Liver (tissue), 9 donors: Measurements from ENCODE around the gene HOMER3. TPM values are rescaled to one million over a fixed set of nuclear protein-coding genes. Genes with fewer than 3 reads are reported as not detected.
A peak's percentile ranks its signal among the peaks of the same experiment; 100 is the strongest.

Experiments
- DNase-seq: peaks from one replicate; pipeline ENCODE4 v3.0.0-alpha.2; 2017; ENCODE audit warnings: low spot score
- H3K27ac ChIP-seq, 2 donors: one replicate each; pipeline ENCODE4 v1.7.0; 2013; ENCODE audit warnings: inconsistent platforms in 2 of 2, low read length in 2 of 2, control low read depth in 1 of 2, low read depth in 1 of 2, mild to moderate bottlenecking in 1 of 2
- H3K27me3 ChIP-seq, 4 donors: one replicate each; pipeline versions ENCODE4 v1.6.1 to v1.7.0; 2013; ENCODE audit warnings: low read length in 3 of 4, inconsistent platforms in 1 of 4, mild to moderate bottlenecking in 1 of 4, moderate library complexity in 1 of 4; ENCODE audit not compliant: control insufficient read depth in 4 of 4, insufficient read depth in 4 of 4
- H3K36me3 ChIP-seq, 4 donors: one replicate each; pipeline versions ENCODE4 v1.6.1 to v1.7.0; 2013; ENCODE audit warnings: low read length in 3 of 4, mild to moderate bottlenecking in 3 of 4, low read depth in 1 of 4, moderate library complexity in 1 of 4; ENCODE audit not compliant: control insufficient read depth in 4 of 4, insufficient read depth in 3 of 4
- H3K4me1 ChIP-seq, 4 donors: one replicate each; pipeline versions ENCODE4 v1.6.1 to v1.7.0; 2013; ENCODE audit warnings: low read length in 3 of 4, mild to moderate bottlenecking in 3 of 4, moderate library complexity in 1 of 4; ENCODE audit not compliant: control insufficient read depth in 4 of 4, insufficient read depth in 4 of 4
- H3K4me3 ChIP-seq, 3 donors: one replicate each; pipeline versions ENCODE4 v1.6.1 to v1.7.0; 2013; ENCODE audit warnings: low read length in 3 of 3, control low read depth in 1 of 3, low read depth in 1 of 3, mild to moderate bottlenecking in 1 of 3
- H3K9ac ChIP-seq, 2 donors: one replicate each; pipeline ENCODE4 v1.7.0; 2013; ENCODE audit warnings: low read length in 2 of 2, mild to moderate bottlenecking in 2 of 2, moderate library complexity in 2 of 2, control low read depth in 1 of 2, low read depth in 1 of 2
- H3K9me3 ChIP-seq, 4 donors: one replicate each; pipeline versions ENCODE4 v1.6.1 to v1.7.0; 2013; ENCODE audit warnings: low read length in 3 of 4; ENCODE audit not compliant: control insufficient read depth in 4 of 4
- EGR1 ChIP-seq, 2 donors: IDR thresholded peaks; 2 replicates each; pipeline ENCODE4 v1.6.1; 2016 to 2018; ENCODE audit warnings: antibody characterized with exemption in 2 of 2, low read depth in 2 of 2
- GABPA ChIP-seq, 2 donors: IDR thresholded peaks in 1 of 2; conservative IDR thresholded peaks in 1 of 2; 2 replicates each; pipeline ENCODE4 v1.6.1; 2016; ENCODE audit warnings: antibody characterized with exemption in 2 of 2, mild to moderate bottlenecking in 1 of 2, moderate library complexity in 1 of 2
- HNF4A ChIP-seq, 2 donors: conservative IDR thresholded peaks; 2 replicates each; pipeline ENCODE4 v1.6.1; 2016; ENCODE audit warnings: antibody characterized with exemption in 2 of 2, mild to moderate bottlenecking in 2 of 2
- HNF4G ChIP-seq: IDR thresholded peaks from 2 replicates; pipeline ENCODE4 v1.6.1; 2016; ENCODE audit warnings: antibody characterized with exemption
- JUND ChIP-seq, 2 donors: IDR thresholded peaks; 2 replicates each; pipeline ENCODE4 v1.6.1; 2016; ENCODE audit warnings: antibody characterized with exemption in 2 of 2
- RAD21 ChIP-seq, 2 donors: IDR thresholded peaks; 2 replicates each; pipeline ENCODE4 v1.6.1; 2016; ENCODE audit warnings: antibody characterized with exemption in 2 of 2, mild to moderate bottlenecking in 2 of 2
- RXRA ChIP-seq, 2 donors: IDR thresholded peaks; 2 replicates each; pipeline ENCODE4 v1.6.1; 2017 to 2018; ENCODE audit warnings: antibody characterized with exemption in 2 of 2, mild to moderate bottlenecking in 1 of 2
- SP1 ChIP-seq: IDR thresholded peaks from 2 replicates; pipeline ENCODE4 v1.6.1; 2018; ENCODE audit warnings: antibody characterized with exemption, mild to moderate bottlenecking
- TAF1 ChIP-seq: conservative IDR thresholded peaks from 2 replicates; pipeline ENCODE4 v1.6.1; 2016; ENCODE audit warnings: antibody characterized with exemption, mild to moderate bottlenecking
- YY1 ChIP-seq: IDR thresholded peaks from 2 replicates; pipeline ENCODE4 v1.6.1; 2016; ENCODE audit warnings: antibody characterized with exemption, mild to moderate bottlenecking
- WGBS: extraction: QIAGEN DNeasy Blood & Tissue Kit; methylation state at CpG from one replicate; pipeline ENCODE4 v1.1.7; 2013; 5-methylcytosine and 5-hydroxymethylcytosine counted together
- polyA plus RNA-seq, 2 donors: library from polyadenylated mRNA; stranded (reverse) in 1 of 2; unstranded in 1 of 2; fragments of 200-250 nt in 1 of 2; fragments of >200 nt in 1 of 2; fragmentation: Nextera tagmentation in 1 of 2; extraction: Ambion mirVana in 1 of 2; gene quantifications; one replicate each; pipeline versions ENCODE4 v1.2.1 to v1.2.3, GENCODE V29; 2013 to 2015
- total RNA-seq, 2 donors: library from RNA; depleted of rRNA; stranded (reverse); fragments of >200 nt; gene quantifications; one replicate each; pipeline ENCODE4 v1.2.3, GENCODE V29; 2014
- TF ChIP-seq, protein P1 (sequence below): IDR thresholded peaks from 2 replicates; pipeline ENCODE4 v1.6.1; 2016; ENCODE audit warnings: antibody characterized with exemption
- TF ChIP-seq, protein P2 (sequence below): fragments of 150-350 bp; IDR thresholded peaks from 2 replicates; pipeline ENCODE4 v1.5.1; 2017; ENCODE audit warnings: improper control_type of control experiment, low read depth, low read length; ENCODE audit not compliant: missing input control
- TF ChIP-seq, protein P3 (sequence below): IDR thresholded peaks from 2 replicates; pipeline ENCODE4 v1.6.1; 2016; ENCODE audit warnings: antibody characterized with exemption
- TF ChIP-seq, protein P4 (sequence below): IDR thresholded peaks from 2 replicates; pipeline ENCODE4 v1.6.1; 2016; ENCODE audit warnings: antibody characterized with exemption
- donor health status: healthy.
- donor health status: healthy.
- donor health status: healthy.
- donor health status: healthy.
- donor health status: healthy.

HOMER3 gene
- total and polyA plus RNA-seq, 4 donors, result 0.18 to 5.4 (median 3.5) TPM

DNA sequence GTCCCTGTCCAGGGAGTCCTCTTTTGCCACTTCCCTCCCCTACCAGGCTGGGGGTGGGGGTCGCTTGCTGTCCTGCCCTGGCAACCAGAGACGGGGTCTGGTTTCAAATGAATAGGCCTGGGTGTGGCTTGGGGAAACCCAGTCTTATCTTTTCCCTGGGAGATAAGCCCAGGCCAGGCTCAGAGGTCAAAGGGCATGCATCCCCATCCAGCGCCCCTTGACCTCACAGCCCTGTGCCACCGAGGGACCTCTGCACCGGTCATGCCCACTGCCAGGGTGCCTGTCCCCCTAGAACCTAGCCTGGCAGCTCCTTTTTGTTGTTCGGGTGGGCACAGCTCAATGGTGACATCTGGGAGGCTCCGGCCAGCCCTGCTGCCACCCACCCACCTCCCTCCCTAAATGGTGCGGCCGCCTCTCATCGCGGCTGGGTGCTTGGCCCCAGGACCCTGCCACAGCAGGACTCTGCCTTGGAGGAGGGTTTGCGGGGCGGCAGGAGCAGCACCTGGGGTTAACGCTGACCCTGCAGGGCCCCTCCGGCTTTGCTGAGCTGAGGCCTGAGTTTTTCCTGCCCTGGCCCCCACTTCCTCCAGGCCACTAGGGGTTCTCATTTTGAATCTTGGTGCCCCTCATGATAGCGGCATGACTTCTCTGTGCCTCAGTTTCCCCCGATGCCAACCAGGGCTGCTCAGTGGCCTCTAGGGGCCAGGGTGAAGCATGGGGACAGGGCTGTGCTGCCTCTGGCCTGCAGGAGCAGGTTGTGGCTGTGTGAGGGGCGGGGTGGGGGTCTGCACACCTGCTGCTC lies 42.2 kb downstream of the HOMER3 start:
- H3K9ac ChIP-seq, result no peak overlapping the region
- H3K9me3 ChIP-seq, result no peaks in the 10 kb centered on the region
- H3K4me1 ChIP-seq, result peaks cover 2 to 21% (median 10%) of the 10 kb centered on the region in 4 donors
- no peak overlapping the region for H3K27ac ChIP-seq
- 72% methylated on average over 18 of the region's 18 CpGs for WGBS
- no peak overlapping the region for H3K4me3 ChIP-seq
- no peak for TF ChIP-seq SP1
- TF ChIP-seq RAD21 (IDR thresholded peaks at IDR 0.05), result no peak
- no peak for TF ChIP-seq EGR1 (IDR thresholded peaks at IDR 0.05; ENCODE audit: low read depth in 2 of 2)
- peak in 1 of 2 donors; percentile 23 for TF ChIP-seq HNF4A (conservative IDR thresholded peaks at IDR 0.05)
- no peak for TF ChIP-seq HNF4G
- peaks cover 0 to 5% (median 0%) of the 10 kb centered on the region in 4 donors for H3K27me3 ChIP-seq
- H3K36me3 ChIP-seq, result peaks cover 0 to 34% (median 8%) of the 10 kb centered on the region in 4 donors
- DNase-seq, result no peak

GRCh38 chr19:18898081-18898606 lies 42.9 kb downstream of the HOMER3 start:
- Histone ChIP-seq H3K27me3 (peaks cover 0 to 5% (median 0%) of the 10 kb centered on the region in 4 donors), H3K36me3 (peaks cover 0 to 29% (median 8%) of the 10 kb centered on the region in 4 donors), H3K9me3 (no peaks in the 10 kb centered on the region), H3K4me1 (peaks cover 2 to 21% (median 10%) of the 10 kb centered on the region in 4 donors), H3K4me3 (no peak overlapping the region), H3K9ac (no peak overlapping the region), H3K27ac (no peak overlapping the region)
- DNase-seq, result no peak
- WGBS, result 60% methylated on average over 18 of the region's 18 CpGs
- TF ChIP-seq, protein P1, sequence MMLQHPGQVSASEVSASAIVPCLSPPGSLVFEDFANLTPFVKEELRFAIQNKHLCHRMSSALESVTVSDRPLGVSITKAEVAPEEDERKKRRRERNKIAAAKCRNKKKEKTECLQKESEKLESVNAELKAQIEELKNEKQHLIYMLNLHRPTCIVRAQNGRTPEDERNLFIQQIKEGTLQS, result no peak
- TF ChIP-seq RAD21 (IDR thresholded peaks at IDR 0.05) (no peak), RXRA (IDR thresholded peaks at IDR 0.05) (no peak), JUND (IDR thresholded peaks at IDR 0.05) (no peak), YY1 (no peak), SP1 (no peak), GABPA (IDR thresholded peaks at IDR 0.05 in 1 of 2, conservative IDR thresholded peaks at IDR 0.05 in 1 of 2) (no peak), EGR1 (IDR thresholded peaks at IDR 0.05; ENCODE audit: low read depth in 2 of 2) (no peak), TAF1 (no peak)
- TF ChIP-seq, protein P2, sequence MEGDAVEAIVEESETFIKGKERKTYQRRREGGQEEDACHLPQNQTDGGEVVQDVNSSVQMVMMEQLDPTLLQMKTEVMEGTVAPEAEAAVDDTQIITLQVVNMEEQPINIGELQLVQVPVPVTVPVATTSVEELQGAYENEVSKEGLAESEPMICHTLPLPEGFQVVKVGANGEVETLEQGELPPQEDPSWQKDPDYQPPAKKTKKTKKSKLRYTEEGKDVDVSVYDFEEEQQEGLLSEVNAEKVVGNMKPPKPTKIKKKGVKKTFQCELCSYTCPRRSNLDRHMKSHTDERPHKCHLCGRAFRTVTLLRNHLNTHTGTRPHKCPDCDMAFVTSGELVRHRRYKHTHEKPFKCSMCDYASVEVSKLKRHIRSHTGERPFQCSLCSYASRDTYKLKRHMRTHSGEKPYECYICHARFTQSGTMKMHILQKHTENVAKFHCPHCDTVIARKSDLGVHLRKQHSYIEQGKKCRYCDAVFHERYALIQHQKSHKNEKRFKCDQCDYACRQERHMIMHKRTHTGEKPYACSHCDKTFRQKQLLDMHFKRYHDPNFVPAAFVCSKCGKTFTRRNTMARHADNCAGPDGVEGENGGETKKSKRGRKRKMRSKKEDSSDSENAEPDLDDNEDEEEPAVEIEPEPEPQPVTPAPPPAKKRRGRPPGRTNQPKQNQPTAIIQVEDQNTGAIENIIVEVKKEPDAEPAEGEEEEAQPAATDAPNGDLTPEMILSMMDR, result no peak
- TF ChIP-seq, protein P3, sequence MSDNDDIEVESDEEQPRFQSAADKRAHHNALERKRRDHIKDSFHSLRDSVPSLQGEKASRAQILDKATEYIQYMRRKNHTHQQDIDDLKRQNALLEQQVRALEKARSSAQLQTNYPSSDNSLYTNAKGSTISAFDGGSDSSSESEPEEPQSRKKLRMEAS, result no peak
- TF ChIP-seq, protein P4, sequence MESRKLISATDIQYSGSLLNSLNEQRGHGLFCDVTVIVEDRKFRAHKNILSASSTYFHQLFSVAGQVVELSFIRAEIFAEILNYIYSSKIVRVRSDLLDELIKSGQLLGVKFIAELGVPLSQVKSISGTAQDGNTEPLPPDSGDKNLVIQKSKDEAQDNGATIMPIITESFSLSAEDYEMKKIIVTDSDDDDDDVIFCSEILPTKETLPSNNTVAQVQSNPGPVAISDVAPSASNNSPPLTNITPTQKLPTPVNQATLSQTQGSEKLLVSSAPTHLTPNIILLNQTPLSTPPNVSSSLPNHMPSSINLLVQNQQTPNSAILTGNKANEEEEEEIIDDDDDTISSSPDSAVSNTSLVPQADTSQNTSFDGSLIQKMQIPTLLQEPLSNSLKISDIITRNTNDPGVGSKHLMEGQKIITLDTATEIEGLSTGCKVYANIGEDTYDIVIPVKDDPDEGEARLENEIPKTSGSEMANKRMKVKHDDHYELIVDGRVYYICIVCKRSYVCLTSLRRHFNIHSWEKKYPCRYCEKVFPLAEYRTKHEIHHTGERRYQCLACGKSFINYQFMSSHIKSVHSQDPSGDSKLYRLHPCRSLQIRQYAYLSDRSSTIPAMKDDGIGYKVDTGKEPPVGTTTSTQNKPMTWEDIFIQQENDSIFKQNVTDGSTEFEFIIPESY, result no peak
